Endothelial cell of umbilical vein (primary cell): ENCODE measurements around the gene ITSN1.

Experiments used
- CTCF ChIP-seq, 2 donors: IDR thresholded peaks; 1 replicate in 1 of 2; 2 replicates in 1 of 2; pipeline ENCODE4 v1.5.1; 2011; ENCODE audit warnings: low read length in 2 of 2, mild to moderate bottlenecking in 2 of 2, moderate library complexity in 2 of 2, control low read depth in 1 of 2, inconsistent platforms in 1 of 2, low read depth in 1 of 2; ENCODE audit not compliant: insufficient read depth in 1 of 2; ENCODE audit errors: extremely low read depth in 1 of 2
- EZH2 ChIP-seq: IDR thresholded peaks from 2 replicates; pipeline ENCODE4 v1.6.1; 2012; ENCODE audit warnings: borderline replicate concordance, low read depth, mild to moderate bottlenecking, moderate library complexity, low read length, inconsistent platforms; ENCODE audit not compliant: severe bottlenecking
- JUN ChIP-seq: IDR thresholded peaks from 2 replicates; pipeline ENCODE4 v1.6.1; 2011; ENCODE audit warnings: borderline replicate concordance, low read depth; ENCODE audit not compliant: insufficient read length, insufficient read depth
- MYC ChIP-seq: IDR thresholded peaks from one replicate; pipeline ENCODE4 v1.6.1; 2011; ENCODE audit warnings: mild to moderate bottlenecking, low read depth, low read length
- POLR2A ChIP-seq: IDR thresholded peaks from 2 replicates; pipeline ENCODE4 v1.6.1; 2012; ENCODE audit warnings: low read depth, mild to moderate bottlenecking, control low read depth, low read length
- POLR2AphosphoS5 ChIP-seq: IDR thresholded peaks from 2 replicates; pipeline ENCODE4 v1.6.1; 2012; ENCODE audit warnings: low read depth, mild to moderate bottlenecking, control low read depth, low read length, moderate library complexity; ENCODE audit not compliant: insufficient read depth

- TF ChIP-seq CTCF (IDR thresholded peaks at IDR 0.05; ENCODE audit: extremely low read depth in 1 of 2, insufficient read depth in 1 of 2, low read depth in 1 of 2, low read length in 2 of 2) (no peak), POLR2A (no peak), MYC (no peak), EZH2 (no peak), JUN (no peak), POLR2AphosphoS5 (no peak)
These were observed 109.2 kb downstream of the ITSN1 start for GRCh38 chr21:33751533-33751932.
